ENCODE measurements around the gene MAD1L1.

GRCh38 chr7:1977876-1978441 is 254.8 kb downstream of the MAD1L1 start:
- no peak for TF ChIP-seq GATA2 (IDR thresholded peaks at IDR 0.05; ENCODE audit: low read depth, low read length)
- TF ChIP-seq GATA3 (IDR thresholded peaks at IDR 0.05; ENCODE audit: low read depth, low read length) = no peak
